ENCODE measurements around the gene SAMD10.
A peak's percentile ranks its signal among the peaks of the same experiment; 100 is the strongest.
"Not testable (repeated sequence)": the region's sequence is repeated elsewhere in the genome, so short reads cannot be mapped to it uniquely, and the experiment has no call there.

SAMD10 gene

GRCh38 chr20:63968928-63969760, 10.3 kb downstream of the SAMD10 start:
- no peak for DNase-seq (ENCODE audit: low read depth)

GRCh38 chr20:63968136-63968927, 11.1 kb downstream of the SAMD10 start:
- DNase-seq (ENCODE audit: low read depth), result no peak

- DNase-seq (ENCODE audit: low read depth), result no peak
Observed at GRCh38 chr20:63967330-63968135, 11.9 kb downstream of the SAMD10 start.

GRCh38 chr20:63966944-63967322, 12.5 kb downstream of the SAMD10 start:
- no peak for DNase-seq (ENCODE audit: low read depth)

GRCh38 chr20:63966172-63966943, 13.1 kb downstream of the SAMD10 start:
- DNase-seq (ENCODE audit: low read depth), result no peak

- no peak for DNase-seq (ENCODE audit: low read depth)
Observed at GRCh38 chr20:63964412-63964811, 15.0 kb downstream of the SAMD10 start.

GRCh38 chr20:63963784-63964301, 15.6 kb downstream of the SAMD10 start:
- DNase-seq (ENCODE audit: low read depth), result no peak

- DNase-seq (ENCODE audit: low read depth), result no peak
Observed at GRCh38 chr20:63963348-63963741, 16.1 kb downstream of the SAMD10 start.

- DNase-seq (ENCODE audit: low read depth), result no peak
Observed at GRCh38 chr20:63962426-63963347, 16.8 kb downstream of the SAMD10 start.

- DNase-seq (ENCODE audit: low read depth), result no peak
Observed at GRCh38 chr20:63961664-63962425, 17.6 kb downstream of the SAMD10 start.

- DNase-seq (ENCODE audit: low read depth), result not testable (repeated sequence)
Observed at GRCh38 chr20:63960654-63961621, 18.5 kb downstream of the SAMD10 start.

- no peak for DNase-seq (ENCODE audit: low read depth)
Observed at GRCh38 chr20:63959699-63960075, 19.8 kb downstream of the SAMD10 start.

- no peak for DNase-seq (ENCODE audit: low read depth)
Observed at GRCh38 chr20:63958964-63959698, 20.3 kb downstream of the SAMD10 start.

GRCh38 chr20:63958471-63958870, 21.0 kb downstream of the SAMD10 start:
- DNase-seq (ENCODE audit: low read depth), result no peak

GRCh38 chr20:63957690-63958441, 21.6 kb downstream of the SAMD10 start:
- no peak for DNase-seq (ENCODE audit: low read depth)

GRCh38 chr20:63957004-63957689, 22.3 kb downstream of the SAMD10 start:
- DNase-seq (ENCODE audit: low read depth), result peak; percentile 66

Measured in activated T-cell treated with anti-CD3 and anti-CD28 coated beads for 24 hours (primary cell).